GM10847 (cell line): ENCODE measurements around the gene UBE2H.

Experiments used
- POLR2A ChIP-seq: IDR thresholded peaks from 2 replicates; pipeline ENCODE4 v1.6.1; 2011; ENCODE audit not compliant: insufficient read length; ENCODE audit errors: extremely low read depth

UBE2H gene

DNA sequence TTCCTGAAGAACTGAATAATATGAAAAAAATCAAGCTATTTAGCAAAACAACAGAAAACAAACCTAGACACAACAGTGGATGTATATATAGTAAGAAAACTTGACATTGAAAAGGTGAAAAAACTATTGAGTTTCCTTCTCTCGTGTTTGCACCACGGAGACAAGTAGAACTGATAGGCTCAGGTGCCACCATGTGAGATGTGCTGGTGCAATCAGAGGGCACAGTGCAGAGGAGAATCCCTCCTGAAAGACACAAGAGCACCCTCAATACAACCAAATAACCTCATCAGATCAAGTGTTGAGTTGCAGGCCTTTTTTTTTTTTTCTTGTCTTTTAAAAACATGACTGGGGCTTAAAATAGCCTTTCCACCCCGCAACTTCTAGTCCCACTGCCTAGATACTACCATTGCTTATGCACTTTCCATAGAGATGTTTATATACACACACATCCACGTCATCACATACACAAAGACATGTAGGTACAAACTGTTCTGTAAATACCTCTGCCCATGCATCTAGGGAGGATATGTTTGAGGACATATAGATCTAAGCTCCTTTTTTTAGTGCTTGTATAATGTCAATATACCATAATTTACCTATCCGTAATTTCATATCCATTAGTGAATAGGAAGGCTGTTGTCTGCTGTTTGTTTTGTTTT lies 54.1 kb downstream of the UBE2H start:
- TF ChIP-seq POLR2A: no peak

DNA sequence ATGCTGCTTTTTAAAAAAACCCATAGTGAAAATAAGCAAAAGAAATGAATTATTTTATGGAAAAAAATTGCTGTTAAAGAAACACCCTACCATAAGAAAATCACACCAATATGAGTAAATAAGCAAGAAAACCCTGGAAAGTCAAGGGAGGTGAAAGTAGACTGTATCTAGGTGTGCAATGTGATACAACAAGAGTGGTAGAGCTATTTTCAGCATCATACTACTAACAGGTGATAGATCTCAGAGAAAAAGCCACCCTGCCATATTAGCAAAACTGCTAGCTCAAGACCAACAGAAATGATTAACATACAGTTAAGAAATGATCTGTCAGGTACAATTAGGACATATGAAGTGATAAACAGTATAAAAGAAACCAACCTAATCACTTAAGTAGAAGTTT lies 54.8 kb downstream of the UBE2H start:
- TF ChIP-seq POLR2A: no peak

DNA sequence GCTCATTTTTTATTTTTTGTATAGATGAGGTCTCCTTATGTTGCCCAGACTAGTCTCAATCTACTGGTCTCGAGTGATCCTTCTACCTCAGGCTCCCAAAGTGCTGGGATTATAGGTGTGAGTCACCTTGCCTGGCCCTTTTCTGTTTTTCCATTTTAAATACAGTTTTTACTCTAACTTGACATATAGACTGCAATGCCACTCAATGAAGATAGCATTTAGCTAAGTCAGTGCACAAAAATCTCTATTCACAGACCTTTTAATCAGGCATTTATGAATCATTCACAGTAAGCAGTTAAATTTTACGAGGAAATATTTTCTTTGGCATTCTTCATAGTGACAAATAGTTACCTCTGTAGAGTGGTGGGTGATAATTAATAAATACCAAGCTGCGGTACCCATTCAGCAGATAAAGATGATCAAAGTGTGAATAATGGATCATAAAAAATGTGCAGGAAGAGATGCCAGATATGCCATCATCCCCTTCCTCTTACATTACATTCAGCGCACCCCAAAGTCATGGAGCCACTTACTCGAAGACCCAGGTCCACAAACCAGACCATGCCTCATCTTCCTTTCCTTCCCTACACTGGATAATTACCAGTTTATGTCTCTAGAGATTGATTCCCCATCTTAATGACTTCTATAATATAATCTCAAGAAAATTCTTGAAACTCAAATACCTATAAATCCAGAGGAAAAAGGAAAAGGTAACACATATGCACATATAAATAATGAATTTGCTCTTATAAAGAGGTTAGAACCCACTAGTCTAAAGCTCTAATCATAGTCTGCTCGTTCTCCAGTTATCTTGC lies 56.0 kb downstream of the UBE2H start:
- no peak for TF ChIP-seq POLR2A

DNA sequence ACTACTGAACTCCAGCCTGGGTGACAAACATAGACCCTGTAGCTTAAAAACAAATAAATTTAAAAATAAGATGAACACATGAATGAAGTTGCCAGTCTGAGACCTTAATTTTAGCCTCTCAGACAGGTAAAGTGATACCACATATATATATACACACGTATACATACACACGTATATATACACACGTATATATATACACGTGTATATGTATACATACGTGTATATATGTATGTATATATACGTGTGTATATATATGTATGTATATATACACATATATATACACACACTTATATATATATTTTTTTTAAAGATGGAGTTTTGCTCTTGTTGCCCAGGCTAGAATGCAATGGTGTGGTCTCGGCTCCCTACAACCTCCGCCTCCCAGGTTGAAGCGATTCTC lies 62.7 kb downstream of the UBE2H start:
- TF ChIP-seq POLR2A: no peak

DNA sequence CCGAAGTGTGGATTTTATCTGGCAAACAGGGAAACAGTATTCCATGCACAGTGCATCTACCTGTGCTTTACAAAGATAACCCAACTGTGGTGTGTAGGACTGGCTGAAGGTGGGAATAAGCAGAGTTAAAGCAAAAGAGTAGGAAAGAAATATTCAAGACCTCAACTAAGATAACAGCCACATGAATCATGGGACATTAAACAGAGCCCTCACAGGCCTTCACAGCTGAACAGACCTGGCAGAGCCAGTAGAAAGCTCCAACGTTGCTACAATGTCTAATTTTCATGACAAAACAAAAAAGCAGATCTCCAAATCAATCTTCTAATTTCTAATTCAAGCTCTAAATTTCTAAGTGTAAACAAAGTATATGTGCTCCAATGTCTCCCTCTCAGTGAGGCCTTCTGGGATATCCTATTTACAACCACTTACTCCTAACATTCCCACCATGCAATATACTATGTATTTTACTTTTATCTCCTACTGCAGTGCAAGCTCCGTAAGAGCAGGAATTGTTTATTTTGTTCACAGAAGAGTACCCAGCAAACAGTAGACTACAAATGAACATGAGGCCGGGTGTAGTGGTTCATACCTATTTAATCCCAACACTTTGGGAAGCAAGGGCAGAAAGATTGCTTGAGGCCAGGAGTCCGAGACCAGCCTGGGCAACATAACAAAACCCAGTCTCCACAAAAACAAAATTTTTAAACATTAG lies 63.5 kb downstream of the UBE2H start:
- no peak for TF ChIP-seq POLR2A

DNA sequence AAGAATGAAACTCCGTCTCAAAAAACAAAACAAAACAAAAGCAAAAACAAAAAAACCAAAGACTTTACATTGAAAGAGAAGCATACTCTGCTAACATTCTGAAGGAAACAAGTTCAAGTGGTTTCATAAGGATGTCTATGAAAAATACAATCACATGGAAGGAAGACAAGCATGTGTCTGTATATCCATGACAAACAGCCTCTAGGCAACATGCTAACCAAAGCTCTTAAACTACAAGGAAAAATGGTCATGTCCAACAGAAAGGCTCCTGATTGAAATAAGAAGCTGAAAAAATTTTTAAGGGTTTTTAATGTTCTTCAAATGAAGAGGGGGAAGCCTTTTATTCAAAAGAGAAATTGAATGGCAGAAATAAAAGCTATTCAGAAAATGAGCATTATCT lies 64.9 kb downstream of the UBE2H start:
- TF ChIP-seq POLR2A: no peak

DNA sequence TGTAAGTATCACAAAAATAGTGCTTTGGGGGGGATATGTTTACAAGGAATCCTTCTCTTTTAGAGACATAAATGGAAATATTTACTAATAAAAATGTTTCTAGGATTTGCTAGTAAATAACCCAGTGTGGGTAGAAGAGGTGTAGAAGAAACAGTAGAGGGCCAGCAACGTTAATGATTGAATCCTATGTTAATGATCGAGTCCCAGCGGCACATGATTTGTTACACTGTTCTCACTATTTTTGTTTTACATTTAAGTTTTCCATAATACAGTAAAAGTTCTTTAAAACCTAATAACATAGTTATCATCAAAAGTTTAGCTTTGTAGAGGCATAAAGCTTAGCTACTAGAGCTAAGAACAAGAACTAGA lies 66.0 kb downstream of the UBE2H start:
- TF ChIP-seq POLR2A: no peak

DNA sequence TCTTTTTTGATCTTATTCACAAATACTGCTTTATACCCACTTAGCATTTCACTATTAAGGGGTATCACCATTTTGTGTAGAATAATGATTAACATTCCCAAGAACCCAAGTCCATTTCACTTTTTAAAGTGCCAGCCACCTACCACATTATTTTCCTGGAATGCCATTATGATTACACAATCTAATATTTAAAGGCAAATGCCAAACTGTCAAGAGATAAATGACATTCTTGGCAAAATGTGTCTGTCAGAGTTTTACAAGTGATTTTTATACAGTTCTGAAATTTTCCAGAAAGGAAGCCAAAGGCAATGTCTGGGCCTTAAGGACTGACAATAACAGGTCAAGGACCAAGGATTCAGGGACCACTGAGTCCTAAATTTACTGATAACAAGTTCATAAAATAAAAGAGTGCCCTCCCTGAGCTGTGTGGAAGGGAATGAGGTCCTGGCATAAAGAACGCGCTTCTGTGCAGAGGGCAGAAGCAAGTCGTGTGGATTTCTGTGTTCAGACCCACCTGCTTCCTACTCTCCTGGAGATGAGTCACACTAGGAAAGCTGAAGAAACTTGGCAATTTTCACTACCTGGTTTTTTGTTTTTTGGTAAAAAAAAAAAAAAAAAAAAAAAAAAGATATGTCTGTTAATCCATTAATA lies 66.5 kb downstream of the UBE2H start:
- TF ChIP-seq POLR2A: no peak

DNA sequence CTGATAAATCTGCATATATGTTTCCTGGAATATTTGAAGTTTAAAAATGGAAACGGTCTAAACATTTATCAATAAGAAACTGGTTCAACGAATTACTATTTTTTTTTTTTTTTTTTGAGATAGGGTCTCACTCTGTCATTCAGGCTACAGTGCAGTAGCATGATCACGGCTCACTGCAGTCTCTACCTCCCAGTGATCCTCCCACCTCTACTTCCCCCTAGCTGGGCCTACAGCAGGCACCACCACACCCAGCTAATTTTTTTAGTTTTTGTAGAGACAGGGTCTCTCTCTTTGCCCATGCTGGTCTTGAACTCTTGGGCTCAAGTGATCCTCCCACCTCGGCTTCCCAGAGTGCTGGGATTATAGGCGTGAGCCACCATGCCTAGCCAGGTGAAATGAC lies 68.3 kb downstream of the UBE2H start:
- no peak for TF ChIP-seq POLR2A

DNA sequence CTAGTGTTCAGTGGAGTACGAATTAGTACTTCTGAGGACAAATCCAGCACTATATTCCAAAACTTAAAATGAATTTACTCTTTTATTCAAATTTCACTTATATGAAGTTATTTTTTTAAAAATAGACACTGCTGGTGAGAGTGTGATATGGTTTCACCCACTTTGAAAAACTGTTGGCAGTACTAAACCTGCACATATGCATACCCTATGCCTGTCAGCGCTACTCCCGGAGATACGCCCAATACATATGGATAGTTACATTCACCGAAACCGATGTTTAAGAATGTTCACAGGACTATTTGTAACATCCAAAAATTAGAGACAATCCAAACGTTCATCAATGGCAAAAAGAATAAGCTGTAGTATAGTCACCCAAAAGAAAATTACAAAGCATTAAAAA lies 69.6 kb downstream of the UBE2H start:
- no peak for TF ChIP-seq POLR2A

DNA sequence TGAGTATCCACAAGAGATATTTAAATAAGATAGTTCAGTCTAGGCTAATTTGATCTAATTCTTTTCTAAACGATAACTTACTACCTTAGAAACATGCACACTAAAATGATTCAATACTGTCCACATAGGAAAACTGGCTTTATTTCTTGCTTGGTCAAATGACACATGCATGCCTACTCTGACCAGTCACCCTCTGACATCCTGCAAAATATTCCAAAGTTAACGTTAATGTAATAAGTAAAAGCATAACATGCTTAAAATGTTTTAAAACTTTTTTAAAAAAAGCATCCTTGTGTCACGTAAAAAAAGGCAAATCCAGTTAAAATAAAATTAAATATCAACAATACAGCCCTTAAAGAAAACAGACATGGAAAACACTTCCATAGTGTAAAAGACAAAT lies 70.2 kb downstream of the UBE2H start:
- no peak for TF ChIP-seq POLR2A

DNA sequence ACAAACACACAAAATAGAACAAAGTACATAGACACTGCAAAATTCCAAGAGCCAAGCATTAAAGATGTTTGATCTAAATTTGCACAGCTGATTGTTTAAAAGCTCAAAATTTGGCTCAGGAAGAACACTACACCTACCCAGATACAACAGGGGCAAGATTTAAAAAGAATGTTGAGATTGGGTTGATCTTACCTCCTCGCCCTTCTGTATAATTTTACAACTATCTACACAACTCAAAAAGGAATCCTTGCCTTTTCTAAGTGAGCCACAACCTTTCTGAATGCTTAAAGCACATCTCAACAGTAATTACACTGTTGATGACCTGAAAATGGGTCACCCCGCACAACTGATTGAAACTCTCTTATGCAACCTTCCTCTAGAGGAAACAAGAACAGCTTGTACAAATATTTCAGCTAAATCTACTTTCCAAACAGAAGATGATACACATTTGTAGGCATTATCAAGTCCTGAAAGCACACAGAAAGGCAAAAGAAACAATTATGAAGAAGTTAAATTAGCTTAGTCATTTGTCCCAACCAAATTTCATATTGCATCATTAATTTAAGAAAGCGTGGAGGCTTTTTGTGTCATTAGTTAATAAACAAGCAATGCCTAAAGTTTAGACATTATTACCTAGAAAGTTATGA lies 75.5 kb downstream of the UBE2H start:
- no peak for TF ChIP-seq POLR2A

DNA sequence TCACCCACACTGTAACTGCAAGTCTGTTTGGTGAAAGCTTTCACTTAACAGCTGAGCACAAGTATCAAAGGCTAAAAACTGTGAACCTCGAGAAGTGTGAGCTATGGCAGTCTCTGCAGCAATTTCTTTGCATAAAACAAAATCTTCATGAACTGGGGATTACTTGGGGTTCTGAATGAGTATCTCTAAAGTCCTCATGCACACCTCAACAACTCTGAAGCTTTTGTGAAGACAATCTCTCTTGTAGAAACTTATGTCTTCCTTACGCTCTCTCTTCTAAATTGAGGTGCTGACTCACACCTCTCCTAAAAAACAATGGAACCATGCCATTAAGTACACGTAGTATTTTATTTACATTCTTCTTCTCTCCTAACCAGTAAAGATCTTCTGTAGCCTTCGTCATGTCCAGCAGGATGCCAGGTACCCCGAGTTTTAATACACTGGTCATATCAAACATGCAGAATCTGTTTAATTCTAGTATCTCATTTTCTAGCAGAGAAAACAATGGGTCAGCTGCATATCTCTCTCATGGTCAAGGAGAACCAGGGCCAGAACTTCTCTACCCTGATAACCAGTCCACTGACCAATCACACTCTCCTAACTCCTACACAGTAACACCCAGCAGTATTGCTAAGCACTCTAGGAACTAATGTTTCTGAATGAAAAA lies 76.9 kb downstream of the UBE2H start:
- TF ChIP-seq POLR2A: no peak

DNA sequence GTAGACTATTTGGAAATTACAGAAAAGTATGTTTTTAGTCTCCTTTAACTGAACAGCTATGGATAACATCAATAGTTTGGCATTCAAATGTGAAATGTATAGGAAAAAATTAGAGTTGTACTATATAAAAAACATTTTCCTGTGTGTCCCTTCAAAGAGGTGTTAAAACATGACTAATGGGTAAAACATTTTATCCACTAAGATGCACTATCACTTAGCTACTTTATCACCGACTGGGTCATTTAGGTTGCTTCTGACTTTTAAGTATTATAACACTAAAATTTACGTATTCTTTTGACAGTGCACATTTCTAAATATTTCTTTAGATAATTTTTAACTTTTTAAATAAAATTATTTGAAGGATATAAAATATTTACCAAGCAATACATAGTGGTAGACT lies 77.6 kb downstream of the UBE2H start:
- TF ChIP-seq POLR2A: no peak

DNA sequence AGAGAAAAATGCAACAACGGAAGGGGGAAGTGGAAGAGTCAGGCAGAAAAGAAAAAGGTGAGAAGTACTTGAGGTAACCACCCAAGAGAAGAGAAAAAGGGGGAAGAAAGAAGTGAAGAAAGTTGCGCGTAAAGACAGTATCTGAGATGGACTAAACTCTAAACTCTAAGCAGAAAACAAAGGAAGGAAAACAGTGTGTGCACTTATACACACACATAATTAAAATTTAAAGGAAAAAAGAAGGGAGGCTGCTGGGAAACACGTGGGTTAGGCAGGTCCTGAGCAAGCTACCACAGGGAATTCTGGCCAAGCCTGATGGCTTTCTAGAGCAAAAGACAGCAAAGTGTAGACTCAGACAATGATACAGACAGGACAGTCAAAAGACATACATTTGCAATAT lies 78.0 kb downstream of the UBE2H start:
- TF ChIP-seq POLR2A: no peak

DNA sequence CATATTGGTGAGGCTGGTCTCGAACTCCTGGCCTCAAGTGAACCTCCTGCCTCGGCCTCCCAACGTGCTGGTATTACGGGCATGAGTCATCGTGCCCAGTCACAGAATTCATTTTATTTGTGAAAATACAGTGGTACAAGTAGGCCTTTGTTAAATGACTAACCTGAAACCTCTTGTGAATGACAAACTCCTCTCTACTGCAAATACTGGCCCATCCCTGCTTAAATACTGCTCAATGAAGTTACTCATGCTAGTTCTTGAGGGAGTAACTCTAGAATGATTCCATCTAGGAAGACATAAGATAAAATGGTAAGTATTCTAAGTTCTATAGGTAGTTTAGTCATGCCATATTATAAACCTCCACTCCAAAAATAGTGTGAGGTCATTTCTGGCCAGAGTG lies 80.7 kb downstream of the UBE2H start:
- no peak for TF ChIP-seq POLR2A
